Hematopoietic multipotent progenitor cell treated with erythropoietin and hydrocortisone succinate and interleukin-3 and kit ligand, for 4 days (in vitro differentiated cells): Measurements from ENCODE around the gene FAM3D.
"Not testable (repeated sequence)": the region's sequence is repeated elsewhere in the genome, so short reads cannot be mapped to it uniquely, and the experiment has no call there.

ENCODE experiments used
- DNase-seq: peaks from one replicate; pipeline ENCODE4 v3.0.0-alpha.2; 2015

Gene FAM3D

GRCh38 chr3:58666683-58667082 lies at the start of gene FAM3D:
Gene FAM3D (minus strand): TSS chr3:58666774. CDS start chr3:58655563, 11,211 bp downstream.
- DNase-seq = peak; percentile 66

GRCh38 chr3:58713715-58714401 lies 47.3 kb upstream of the FAM3D start:
- no peak for DNase-seq

- no peak for DNase-seq
These were observed 45.3 kb upstream of the FAM3D start for GRCh38 chr3:58711871-58712270.

- DNase-seq = not testable (repeated sequence)
These were observed 42.4 kb upstream of the FAM3D start for GRCh38 chr3:58708983-58709382.

- no peak for DNase-seq
These were observed 41.7 kb upstream of the FAM3D start for GRCh38 chr3:58708116-58708791.

- DNase-seq = no peak
These were observed 40.9 kb upstream of the FAM3D start for GRCh38 chr3:58707390-58707930.

- DNase-seq = no peak
These were observed 40.0 kb upstream of the FAM3D start for GRCh38 chr3:58706395-58707167.

- no peak for DNase-seq
These were observed 38.2 kb upstream of the FAM3D start for GRCh38 chr3:58704745-58705144.

GRCh38 chr3:58704304-58704703 lies 37.7 kb upstream of the FAM3D start:
- DNase-seq = not testable (repeated sequence)

- DNase-seq = peak; percentile 66
These were observed 31.7 kb upstream of the FAM3D start for GRCh38 chr3:58698246-58698645.

- DNase-seq = no peak
These were observed 31.0 kb upstream of the FAM3D start for GRCh38 chr3:58697561-58697960.

GRCh38 chr3:58696813-58697212 lies 30.2 kb upstream of the FAM3D start:
- not testable (repeated sequence) for DNase-seq

- DNase-seq = no peak
These were observed 29.5 kb upstream of the FAM3D start for GRCh38 chr3:58696093-58696492.

- DNase-seq = not testable (repeated sequence)
These were observed 28.7 kb upstream of the FAM3D start for GRCh38 chr3:58695284-58695683.

GRCh38 chr3:58693940-58694850 lies 27.6 kb upstream of the FAM3D start:
- peak; percentile 62 for DNase-seq

GRCh38 chr3:58692484-58692883 lies 25.9 kb upstream of the FAM3D start:
- no peak for DNase-seq

- DNase-seq = peak; percentile 38
These were observed 25.4 kb upstream of the FAM3D start for GRCh38 chr3:58691997-58692396.

- no peak for DNase-seq
These were observed 23.9 kb upstream of the FAM3D start for GRCh38 chr3:58690490-58690889.

- DNase-seq = peak; percentile 10
These were observed 22.0 kb upstream of the FAM3D start for GRCh38 chr3:58688574-58688973.

GRCh38 chr3:58686847-58687246 lies 20.3 kb upstream of the FAM3D start:
- no peak for DNase-seq

GRCh38 chr3:58685641-58686040 lies 19.1 kb upstream of the FAM3D start:
- DNase-seq = no peak

- DNase-seq = peak; percentile 15
These were observed 16.9 kb upstream of the FAM3D start for GRCh38 chr3:58683466-58683865.
